Erythroblast (primary cell): ENCODE results near the gene TBCD.
A peak's percentile ranks its signal among the peaks of the same experiment; 100 is the strongest.
"Not testable (repeated sequence)": the region's sequence is repeated elsewhere in the genome, so short reads cannot be mapped to it uniquely, and the experiment has no call there.

Experiments
- DNase-seq, 2 experiments: peaks; one replicate each; lab custom pipeline; 2025; lab: John Stamatoyannopoulos, UW
- GATA1 ChIP-seq: IDR thresholded peaks from 2 replicates; pipeline ENCODE4 v1.6.1; 2011; ENCODE audit warnings: low read depth, mild to moderate bottlenecking, control low read depth, low read length, moderate library complexity
- POLR2A ChIP-seq: IDR thresholded peaks from 2 replicates; pipeline ENCODE4 v1.6.1; 2011; ENCODE audit warnings: mild to moderate bottlenecking, low read length

The TBCD gene

GRCh38 chr17:82740906-82741759 lies 10.7 kb upstream of the TBCD start:
- TF ChIP-seq POLR2A (no peak), GATA1 (no peak)
- DNase-seq, result peak; percentile 77 to 84

- no peak for DNase-seq
- TF ChIP-seq POLR2A (no peak), GATA1 (no peak)
These were observed 8.3 kb upstream of the TBCD start for GRCh38 chr17:82743344-82744219.

- not testable (repeated sequence) for DNase-seq
These were observed 7.1 kb upstream of the TBCD start for GRCh38 chr17:82744736-82745135.

GRCh38 chr17:82745524-82745923 lies 6.3 kb upstream of the TBCD start:
- DNase-seq, result no peak
- TF ChIP-seq POLR2A (peak; percentile 1), GATA1 (no peak)

GRCh38 chr17:82748756-82749155 lies 3.1 kb upstream of the TBCD start:
- DNase-seq, result no peak
- no peak for TF ChIP-seq POLR2A
- no peak for TF ChIP-seq GATA1

- TF ChIP-seq GATA1 (no peak), POLR2A (no peak)
- peak; percentile 37 to 57 for DNase-seq
These were observed 1.5 kb upstream of the TBCD start for GRCh38 chr17:82750241-82750908.

GRCh38 chr17:82751171-82751570 lies 694 bp upstream of the TBCD start:
- TF ChIP-seq POLR2A (peak; percentile 9), GATA1 (no peak)
- no peak for DNase-seq

- TF ChIP-seq GATA1 (no peak), POLR2A (no peak)
- peak; percentile 73 to 77 for DNase-seq
These were observed 721 bp downstream of the TBCD start for GRCh38 chr17:82752371-82753200.

- TF ChIP-seq POLR2A (no peak), GATA1 (no peak)
These were observed 1.3 kb downstream of the TBCD start for GRCh38 chr17:82753201-82753464.

GRCh38 chr17:82754297-82755208 lies 2.7 kb downstream of the TBCD start:
- DNase-seq, result peak; percentile 40 to 57
- no peak for TF ChIP-seq POLR2A
- TF ChIP-seq GATA1, result no peak

More at GRCh38 chr17:82753201-82753464, 1.3 kb downstream of the TBCD start:
- peak; percentile 35 to 48 for DNase-seq

GRCh38 chr17:82756166-82756565 lies 4.3 kb downstream of the TBCD start:
- DNase-seq, result no peak
- no peak for TF ChIP-seq GATA1
- TF ChIP-seq POLR2A, result no peak

- TF ChIP-seq GATA1 (no peak), POLR2A (no peak)
- no peak for DNase-seq
These were observed 13.5 kb downstream of the TBCD start for GRCh38 chr17:82765371-82765770.
